Stimulated activated CD8-positive, alpha-beta memory T cell treated with anti-CD3 and anti-CD28 coated beads, Interleukin-12 subunit alpha, Interleukin-12 subunit beta, amount 100 ng/mL, for 24 hours (primary cell): Measurements from ENCODE around the gene SMIM44.
"Not testable (repeated sequence)": the region's sequence is repeated elsewhere in the genome, so short reads cannot be mapped to it uniquely, and the experiment has no call there.

Experiments used
- DNase-seq: peaks from one replicate; pipeline ENCODE4 v3.0.0-alpha.2; 2020; ENCODE audit errors: extremely low read depth

The SMIM44 gene

DNA sequence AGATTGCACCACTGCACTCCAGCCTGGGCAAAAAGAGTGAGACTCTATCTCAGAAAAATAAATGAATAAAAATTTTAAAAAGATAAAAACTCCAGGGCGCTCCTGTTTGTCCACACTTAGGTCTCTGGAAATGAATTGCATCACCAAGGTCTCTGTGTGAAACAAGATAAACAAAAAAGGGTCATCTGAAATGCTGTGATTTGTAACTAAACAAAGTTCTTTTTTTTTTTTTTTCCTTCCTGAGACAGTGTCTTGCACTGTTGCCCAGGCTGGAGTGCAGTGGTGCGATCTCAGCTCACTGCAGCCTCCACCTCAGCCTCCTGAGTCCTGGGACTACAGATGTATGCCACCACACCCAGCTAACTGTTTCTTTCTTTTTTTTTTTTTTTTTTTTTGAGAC, 34.4 kb upstream of the SMIM44 start:
- DNase-seq = no peak

DNA sequence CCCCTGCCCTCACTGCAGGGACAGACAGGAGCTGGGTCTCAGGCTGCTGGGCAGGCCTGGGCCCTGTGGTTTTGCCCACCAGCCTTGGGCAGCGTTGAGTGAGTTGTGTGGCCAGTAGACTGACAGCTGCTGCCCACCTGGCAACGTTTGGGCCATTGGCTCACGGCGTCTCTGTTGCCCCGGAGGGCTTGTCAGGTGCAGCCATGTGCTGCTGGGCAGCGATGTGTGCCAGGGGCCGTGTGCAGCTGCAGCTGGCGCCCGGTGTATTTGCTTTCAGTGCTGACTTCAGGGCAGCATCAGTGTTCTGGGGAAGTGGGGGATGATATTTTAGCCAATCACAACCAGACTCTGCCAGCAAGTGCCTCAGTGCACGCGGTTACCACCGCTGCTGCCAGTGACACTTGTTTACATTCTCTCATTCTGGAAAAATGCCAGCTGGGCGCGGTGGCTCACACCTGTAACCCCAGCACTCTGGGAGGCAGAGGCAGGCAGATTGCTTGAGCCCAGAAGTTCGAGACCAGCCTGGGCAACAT, 33.5 kb upstream of the SMIM44 start:
- DNase-seq = no peak

DNA sequence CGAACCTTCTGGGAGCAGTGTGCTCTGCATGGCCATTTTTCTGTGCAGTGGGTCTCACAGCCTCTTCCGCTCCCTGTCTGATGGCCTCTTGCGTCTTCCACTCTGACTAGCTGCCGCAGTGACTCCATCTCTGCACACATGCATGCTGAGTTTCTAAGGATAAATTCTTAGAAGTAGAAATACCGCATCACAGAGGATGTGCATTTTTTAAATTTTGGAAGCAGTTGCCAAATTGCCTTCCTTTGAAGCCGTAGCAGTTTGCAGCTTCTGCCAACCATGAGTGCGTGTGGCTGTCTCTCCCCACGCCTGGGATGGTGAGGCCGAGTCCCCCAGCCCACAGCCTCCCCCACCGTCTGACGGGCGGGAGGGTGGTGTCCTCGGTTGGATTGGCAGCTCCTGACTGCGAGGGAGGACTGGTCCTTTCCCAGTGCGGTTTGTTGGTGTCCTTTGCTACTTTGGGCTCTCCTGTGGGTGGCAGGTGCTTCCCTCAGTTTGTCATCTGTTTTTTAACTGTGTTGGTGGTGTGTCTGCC, 32.7 kb upstream of the SMIM44 start:
- no peak for DNase-seq

DNA sequence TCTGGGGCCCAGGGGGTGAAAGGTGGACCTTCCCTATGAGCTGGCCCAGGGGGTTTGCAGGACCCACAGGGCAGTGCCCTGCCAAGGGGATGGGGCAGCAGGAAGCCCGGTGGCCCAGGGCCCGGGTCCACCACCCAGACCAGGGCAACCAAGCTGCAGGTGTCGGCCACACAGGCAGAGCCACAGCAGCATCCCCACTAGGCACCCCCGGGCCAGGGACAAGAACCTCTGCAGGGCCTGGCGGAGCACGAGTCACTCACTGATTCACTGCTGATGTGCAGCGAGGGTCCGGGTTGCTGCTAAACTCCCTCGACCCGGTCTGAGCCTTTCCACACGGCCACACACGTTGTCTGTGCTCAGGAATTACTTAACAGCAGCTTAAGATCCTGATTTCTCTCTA, 31.7 kb upstream of the SMIM44 start:
- DNase-seq = no peak

DNA sequence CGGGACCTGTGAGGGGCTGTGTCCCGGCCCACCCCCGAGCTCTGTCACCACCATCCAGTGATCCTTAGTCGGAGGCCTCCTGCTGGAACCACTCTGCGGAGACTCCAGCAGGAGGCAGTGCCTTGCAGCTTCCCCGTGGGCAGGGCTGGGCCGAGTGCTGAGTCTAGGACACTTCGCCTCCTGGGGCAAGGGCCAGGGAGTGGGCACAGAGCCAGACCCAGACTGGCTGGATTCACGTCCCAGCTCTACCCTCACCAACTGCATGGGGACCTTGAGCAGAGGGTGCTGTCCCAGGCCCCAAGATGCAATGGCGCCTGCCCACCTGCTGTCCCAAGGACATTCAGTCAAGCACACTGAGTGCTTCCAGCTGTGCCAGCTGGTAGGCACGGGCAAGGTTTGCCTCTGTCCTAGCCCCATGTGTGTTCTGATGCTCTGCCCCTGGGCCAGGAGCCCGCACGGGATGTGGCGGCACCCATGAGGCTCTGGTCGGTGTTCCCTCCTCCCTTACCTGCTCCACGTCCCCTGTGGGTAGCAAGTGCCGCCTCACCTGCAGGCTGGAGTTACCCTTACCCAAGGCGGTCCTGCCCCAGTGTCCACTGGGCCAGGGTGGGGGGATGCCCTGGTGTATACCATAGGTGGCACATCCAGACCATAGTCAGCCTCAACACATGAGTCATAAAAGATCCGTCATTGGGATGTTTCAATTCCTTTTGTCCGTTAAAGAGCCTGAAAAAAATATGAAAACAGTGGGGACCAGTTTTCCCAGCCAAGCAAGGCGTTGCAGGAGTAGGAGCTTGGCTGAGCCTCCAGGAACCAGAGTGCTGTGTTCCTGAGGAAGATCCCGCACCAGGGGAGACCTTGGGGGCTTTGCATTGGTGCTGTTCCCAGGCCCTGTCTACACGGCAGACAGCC, 30.2 kb upstream of the SMIM44 start:
- DNase-seq = no peak

DNA sequence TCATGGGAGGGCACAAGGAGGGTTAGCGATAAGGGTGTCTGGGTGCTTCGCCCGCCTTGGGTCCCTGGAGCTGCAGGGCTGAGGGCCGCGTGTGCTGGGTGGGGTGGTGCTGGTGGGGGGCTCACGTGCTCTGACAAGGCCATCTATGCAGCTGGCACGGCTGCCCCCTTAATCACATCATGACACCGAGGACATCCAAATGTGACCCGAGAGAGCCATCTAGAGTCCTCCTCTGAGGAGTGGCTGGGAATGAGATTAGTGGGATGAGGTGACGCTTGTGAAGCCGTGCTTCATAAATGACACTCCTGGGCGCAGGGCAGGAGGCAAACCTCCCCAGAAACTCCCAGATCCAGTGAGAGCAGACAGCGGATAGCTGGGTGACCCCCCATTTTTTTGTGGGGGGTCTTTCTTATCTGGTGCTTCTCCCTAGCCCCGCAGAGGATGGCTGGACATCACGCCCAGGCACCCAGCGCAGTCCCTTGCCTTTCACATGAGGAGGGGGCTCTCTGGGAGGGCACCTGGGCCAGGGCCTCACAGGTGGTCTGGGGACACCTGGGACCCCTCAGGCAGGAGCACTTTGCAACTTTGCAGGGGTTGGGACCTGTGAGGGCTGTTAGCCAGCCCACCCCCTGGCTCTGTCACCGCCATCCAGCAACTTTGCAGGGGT, 29.5 kb upstream of the SMIM44 start:
- no peak for DNase-seq

DNA sequence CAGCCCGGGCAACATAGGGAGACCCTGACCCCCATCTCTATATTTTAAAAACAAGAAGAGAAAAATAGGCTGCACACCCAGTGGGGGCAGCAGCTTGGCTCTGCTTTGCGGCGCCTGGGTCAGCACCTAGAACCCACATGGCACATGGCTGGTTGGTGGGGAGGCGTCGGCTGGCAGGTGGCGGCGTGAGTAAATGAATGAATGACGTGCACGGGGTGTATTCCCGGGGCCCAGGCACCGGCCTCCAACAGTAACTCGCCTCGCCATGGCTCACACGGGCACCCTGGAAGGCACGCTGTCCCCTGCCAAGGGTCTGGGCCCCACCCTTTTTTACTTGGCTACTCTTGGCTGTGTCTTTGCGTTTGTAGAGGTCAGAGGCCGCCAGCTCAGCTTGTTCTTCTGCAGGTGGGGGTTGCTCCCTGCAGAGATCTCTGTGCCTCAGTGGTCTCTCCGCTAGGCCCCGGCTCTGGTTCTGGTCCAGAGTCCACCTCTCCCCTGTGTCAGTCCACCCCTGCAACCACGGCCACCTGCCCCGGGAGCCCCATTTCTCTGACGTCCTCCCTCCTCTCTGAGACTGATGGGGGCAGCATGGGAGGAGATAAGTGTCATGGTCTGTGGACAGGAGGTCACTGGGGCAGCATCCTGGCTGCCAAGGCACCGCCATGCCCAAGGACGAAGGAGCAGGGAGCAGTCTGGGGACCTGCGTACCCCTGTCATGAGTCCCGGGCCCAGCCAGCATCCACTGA, 28.4 kb upstream of the SMIM44 start:
- no peak for DNase-seq

DNA sequence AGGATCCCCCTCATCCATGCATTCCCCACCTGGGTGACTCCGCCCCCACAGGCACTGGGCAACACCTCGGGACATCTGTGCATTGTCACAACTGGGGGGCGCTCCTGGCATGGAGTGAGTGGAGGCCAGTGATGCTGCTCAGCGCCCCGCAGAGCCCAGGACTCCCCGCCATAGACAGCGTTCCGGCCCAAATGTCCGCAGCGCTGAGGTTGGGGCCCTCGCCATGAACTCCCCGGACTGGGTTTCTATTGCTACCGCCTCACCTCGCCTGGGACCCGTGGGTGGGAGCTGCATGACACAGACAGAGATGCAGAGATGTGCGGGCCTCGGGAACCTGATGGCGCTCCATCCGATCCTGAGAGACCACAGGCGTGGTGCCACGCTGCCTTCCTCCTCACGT, 27.5 kb upstream of the SMIM44 start:
- no peak for DNase-seq

DNA sequence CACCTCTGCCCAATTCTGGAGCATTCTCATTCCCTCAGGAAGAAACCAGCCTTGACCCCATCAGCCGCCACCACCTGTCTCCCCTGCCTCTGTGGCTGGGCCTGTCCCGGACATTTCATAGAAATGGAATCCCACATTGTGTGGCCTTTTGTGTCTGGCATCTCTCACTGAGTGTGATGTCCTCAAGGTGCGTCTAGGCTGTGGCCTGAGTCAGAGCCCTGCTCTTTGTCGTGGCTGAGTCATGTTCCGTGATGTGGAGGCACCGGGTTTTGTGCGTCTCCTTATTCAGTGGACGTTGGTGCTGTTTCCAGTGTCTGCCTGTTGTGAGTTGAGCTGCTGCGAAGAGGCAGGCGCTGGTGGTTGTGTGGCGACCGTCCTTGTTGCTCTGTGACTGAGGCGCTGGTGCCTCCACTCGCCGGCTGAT, 26.3 kb upstream of the SMIM44 start:
- DNase-seq = no peak

DNA sequence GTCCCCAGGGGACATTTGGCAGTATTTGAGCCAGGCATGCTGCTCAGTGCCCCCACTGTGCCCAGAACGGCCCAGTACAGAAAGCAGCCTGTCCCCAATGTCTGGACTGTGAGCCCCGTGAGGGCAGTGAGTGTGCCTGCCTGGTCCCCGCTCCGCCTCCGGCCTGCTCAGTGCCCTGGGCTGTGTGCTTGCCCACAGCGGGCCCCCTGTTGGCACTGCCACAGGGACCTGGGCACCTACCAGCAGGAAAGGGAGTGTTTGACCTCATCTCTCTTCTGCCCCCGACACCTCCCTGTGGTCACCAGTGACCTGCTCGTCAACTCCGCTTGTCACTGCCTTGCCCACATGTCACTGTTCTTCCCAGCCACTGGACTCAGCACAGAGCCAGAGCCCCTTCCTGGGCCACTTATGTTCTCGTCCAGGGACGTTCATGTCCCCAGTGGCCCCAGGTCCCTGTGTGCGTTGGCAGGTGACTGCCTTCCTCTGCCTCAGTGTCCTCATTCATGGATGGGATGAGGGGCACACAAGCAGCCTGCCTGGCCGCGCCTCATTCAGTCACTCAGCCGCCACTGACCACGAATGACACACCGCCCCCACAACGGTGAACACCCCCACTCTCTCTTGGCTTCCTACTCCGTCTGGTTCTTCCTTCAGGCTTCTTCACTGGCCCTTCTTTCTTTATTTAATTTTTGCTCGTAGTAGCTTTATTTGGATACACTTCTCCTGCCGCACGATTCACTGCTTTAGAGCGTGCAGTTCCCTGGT, 25.7 kb upstream of the SMIM44 start:
- DNase-seq = no peak

DNA sequence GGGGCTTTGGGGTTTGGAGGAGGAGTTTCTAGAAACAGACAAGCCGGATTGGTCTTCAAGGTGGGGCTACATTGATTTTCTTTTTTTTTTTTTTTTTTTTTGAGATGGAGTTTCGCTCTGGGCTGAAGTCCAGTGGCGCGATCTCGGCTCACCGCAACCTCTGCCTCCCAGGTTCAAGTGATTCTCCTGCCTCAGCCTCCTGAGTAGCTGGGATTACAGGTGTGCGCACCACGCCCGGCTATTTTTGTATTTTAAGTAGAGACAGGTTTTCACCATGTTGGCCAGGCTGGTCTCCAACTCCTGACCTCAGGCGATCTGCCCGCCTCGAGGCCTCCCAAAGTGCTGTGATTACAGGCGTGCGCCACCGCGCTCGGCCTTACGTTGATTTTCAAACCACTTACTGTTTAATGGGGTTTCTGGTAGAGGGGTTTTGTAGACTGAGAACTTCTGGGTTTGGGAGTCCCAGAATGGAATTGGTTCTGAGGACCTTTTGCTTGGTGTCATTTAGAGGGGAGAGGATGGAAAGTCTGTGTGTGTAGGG, 24.9 kb upstream of the SMIM44 start:
- not testable (repeated sequence) for DNase-seq

DNA sequence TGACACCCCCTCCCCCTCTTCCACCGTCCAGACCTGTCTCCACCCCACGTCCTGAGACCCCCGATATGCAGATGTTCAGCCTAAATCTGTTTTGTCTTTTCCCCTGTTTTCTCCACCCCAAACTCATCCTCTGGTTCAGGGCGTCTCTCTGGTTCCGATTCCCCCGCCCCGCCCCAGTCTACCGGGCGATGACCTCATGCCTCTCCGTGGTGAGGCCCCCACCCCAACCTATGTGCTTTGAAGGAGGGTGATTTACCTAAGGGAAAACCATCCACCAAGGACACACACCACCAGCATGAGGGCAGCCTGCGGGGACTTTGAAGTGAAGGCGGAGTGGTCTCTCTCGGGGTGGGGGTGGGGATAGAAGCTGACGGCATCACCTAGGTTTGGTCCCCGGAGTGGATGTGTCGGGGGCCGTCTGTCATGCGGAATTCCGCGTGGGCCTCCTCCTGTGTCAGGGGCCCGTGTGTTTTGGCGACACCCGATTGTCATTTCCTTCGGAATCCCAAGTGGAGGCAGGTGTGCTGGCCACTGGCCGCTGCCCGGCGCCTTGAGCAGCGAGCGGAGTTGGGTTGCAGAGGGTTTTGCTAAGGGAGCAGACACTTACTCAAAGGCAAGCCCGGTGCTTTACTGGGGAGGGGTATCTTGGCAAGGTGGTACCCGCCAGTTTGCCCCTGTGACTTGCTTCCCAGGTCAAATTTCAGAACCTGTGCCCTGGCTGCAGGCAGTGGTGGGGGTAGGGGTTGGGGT, 24.3 kb upstream of the SMIM44 start:
- DNase-seq = no peak

DNA sequence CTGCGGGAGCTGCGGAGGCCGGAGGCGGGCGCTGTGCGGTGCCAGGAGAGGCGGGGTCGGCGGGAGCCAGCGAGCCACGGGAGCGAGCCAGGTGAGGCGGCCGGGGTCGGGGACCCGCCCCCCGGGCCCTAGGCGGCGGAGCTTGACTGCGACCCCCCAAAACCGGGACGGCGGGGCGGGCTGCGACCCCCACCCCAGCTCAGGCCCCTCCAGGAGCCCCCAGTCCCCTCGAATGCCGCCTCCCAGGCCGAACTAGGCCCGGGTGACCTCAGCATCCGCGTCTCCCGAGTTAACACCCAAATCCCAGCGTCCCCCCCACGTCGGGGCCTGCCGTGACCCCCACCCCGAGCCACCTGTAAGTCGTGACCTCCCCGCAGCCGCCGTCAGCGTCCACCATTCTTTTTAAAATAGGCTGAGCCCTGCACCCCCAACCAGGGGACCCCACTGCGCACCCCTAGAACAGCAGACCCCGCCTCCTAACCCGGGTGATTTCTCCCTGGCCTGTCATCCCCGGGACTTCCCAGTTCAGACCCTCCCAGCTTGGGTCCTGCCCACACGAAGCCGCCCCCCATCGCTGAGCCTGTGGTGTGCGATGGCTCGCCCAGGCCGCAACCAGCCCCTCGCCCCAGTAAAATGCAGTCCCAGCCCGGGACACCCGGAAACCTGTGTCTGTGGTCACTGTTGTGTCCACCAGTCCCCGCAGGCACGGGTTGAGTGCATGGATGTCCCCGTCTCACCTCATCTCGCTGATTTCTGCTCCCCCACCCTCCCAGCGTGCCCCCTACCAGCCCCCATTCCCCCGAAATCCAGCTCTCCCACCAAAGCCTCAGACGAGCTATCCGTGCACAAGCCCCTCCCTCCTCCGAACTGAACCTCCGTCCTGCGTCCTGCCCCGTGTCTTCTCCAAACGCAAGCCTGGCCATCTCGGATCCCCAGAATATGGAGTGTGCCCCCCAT, 23.4 kb upstream of the SMIM44 start:
- no peak for DNase-seq

DNA sequence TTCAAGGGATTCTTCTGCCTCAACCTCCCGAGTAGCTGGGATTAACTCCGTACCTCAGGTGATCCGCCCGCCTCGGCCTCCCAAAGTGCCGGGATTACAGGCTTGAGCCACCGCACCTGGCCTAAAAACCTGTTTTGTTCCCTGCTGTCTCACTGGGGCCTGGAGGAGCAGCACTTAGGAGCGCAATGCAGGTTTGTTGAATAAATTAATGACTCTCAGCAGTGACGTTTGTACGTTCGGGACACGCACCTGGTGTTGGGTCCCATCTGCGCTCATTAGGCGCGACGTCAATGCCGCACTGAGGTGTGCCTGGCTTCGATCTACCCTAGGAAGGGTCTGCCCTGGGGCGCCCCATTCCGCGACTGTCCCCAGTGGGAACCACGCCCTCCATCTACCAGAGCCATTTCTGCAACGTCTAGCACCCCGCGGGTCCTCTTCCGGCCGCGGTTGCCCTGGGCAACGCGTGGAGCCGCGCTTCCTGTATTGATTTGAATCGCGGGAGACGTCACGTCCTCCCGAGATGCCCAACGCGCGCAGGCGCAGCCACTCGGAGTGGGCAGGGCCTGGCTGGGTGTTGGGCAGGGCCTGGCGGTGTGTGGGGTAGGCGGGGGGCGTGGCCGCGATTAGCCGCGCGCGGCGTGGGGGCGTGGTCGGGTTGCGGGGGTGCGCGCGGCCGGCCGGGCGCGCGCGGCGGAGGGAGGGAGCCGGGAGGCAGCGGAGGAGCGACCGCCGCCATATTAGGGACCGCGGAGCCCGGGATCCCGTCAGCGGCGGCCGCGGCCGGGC, 22.6 kb upstream of the SMIM44 start, which contains the start of gene FZR1:
Gene FZR1 (plus strand): TSS at position 714 of the 786 bp plus-strand sequence. CDS start 16,679 bp downstream, outside the sequence.
- DNase-seq = peak; percentile 96

DNA sequence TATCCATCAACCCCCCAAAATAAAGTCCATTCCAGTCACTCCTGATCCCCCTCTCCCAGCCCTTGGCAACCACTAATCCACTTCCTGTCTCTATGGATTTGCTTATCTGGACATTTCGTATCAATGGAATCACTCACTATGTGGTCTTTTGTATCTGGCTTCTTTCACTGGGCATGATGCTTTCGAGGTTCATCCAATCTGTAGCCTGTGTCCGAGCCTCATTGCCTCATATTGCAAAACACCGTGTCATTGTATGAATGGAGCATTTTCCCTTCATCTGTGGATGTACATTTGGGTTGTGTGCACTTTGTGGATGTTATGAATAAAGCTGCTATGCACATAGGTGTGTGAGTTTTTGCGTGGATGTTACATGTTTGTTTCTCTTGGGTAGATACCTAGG, 21.5 kb upstream of the SMIM44 start:
- DNase-seq = no peak

DNA sequence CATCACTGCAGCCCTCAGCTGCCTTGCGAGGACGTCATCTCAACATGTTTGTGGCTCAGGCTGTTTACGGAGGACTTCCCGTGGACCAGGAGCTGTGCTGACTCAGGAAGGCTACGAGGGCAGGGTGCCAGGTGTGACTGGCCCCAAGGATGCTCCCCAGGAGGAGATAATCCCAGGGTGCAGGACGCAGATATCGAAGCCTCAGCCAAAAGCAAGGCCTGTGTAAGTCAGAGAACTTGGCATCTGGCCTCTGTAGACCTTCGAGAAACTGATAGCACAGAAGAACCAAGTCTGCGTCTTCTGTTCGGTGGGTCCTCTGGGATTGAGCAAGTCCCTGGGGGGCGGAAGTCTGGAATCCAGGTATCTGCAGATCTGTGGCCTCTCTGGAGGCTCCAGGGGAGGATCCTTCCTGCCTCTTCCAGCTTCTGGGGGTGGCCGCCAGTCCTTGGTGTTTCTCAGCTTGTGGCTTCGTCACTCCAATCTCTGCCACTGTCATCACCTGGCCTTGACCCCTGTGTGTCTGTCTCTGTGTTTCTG, 19.9 kb upstream of the SMIM44 start:
- no peak for DNase-seq

DNA sequence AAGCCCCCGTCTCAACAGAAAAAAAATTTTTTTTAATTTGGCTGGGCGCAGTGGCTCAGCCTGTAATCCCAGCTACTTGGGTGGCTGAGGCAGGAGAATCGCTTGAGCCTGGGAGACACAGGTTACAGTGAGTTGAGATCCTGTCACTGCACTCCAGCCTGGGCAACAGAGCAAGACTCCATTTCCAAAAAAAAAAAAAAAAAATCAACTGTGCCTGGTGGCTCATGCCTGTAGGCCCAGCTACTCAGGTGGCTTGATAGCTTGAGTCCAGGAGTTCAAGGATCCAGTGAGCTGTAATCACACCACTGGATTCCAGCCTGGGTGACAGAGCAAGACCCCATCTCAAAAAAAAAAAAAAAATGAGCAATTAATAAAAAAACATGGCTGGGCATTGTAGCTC, 18.5 kb upstream of the SMIM44 start:
- no peak for DNase-seq
